B cell (primary cell): ENCODE results near the gene PGP. TPM values are rescaled to one million over a fixed set of nuclear protein-coding genes. Genes with fewer than 3 reads are reported as not detected.

Source experiments
- ATAC-seq: fragments of 200-7000 bp; cut with Tn5 transposase; one replicate; pipeline ENCODE4 v1.10.0; 2021; ENCODE audit warnings: low read depth, mild to moderate bottlenecking, moderate number of reproducible peaks, moderate library complexity
- CTCF ChIA-PET: fragments of 350-600 bp; sonication (Branson Sonifier 250); formaldehyde crosslinking; loops from one replicate; lab custom pipeline; 2021; ENCODE audit warnings: antibody characterized with exemption, inconsistent platforms; lab: Charles Lee
- POLR2A ChIA-PET: fragments of 350-600 bp; sonication (Branson Sonifier 250); formaldehyde crosslinking; loops from one replicate; lab custom pipeline; 2021; ENCODE audit warnings: antibody characterized with exemption; lab: Charles Lee
- DNase-seq: peaks from one replicate; pipeline ENCODE4 v3.0.0; 2013
- H2AFZ ChIP-seq: 2 replicates; pipeline ENCODE4 v1.6.1; 2012; ENCODE audit warnings: mild to moderate bottlenecking, low read depth, low read length; ENCODE audit not compliant: insufficient read depth, poor library complexity, severe bottlenecking
- H3K27ac ChIP-seq, 2 donors: 1 replicate in 1 of 2; 2 replicates in 1 of 2; pipeline ENCODE4 v1.5.1; 2012 to 2013; ENCODE audit warnings: low read length in 2 of 2, mild to moderate bottlenecking in 2 of 2, moderate library complexity in 1 of 2
- H3K27me3 ChIP-seq, 4 experiments: fragments of 200-600 bp in 1 of 4; sonication (generic) in 1 of 4; replicated peaks in 1 of 4; 1 replicate in 2 of 4; 2 replicates in 2 of 4; pipeline versions ENCODE4 v1.6.1 to v1.7.0; 2013 to 2016; ENCODE audit warnings: low read length in 3 of 4, mild to moderate bottlenecking in 2 of 4, mixed read lengths in 1 of 4, moderate library complexity in 1 of 4; ENCODE audit not compliant: insufficient read depth in 4 of 4, control insufficient read depth in 3 of 4; ENCODE audit errors: control extremely low read depth in 1 of 4
- H3K36me3 ChIP-seq, 2 experiments: replicated peaks in 1 of 2; 1 replicate in 1 of 2; 2 replicates in 1 of 2; pipeline versions ENCODE4 v1.6.1 to v1.7.1; 2013; ENCODE audit warnings: low read length in 1 of 2; ENCODE audit not compliant: insufficient read depth in 2 of 2, control insufficient read depth in 1 of 2; ENCODE audit errors: control extremely low read depth in 1 of 2, extremely low read depth in 1 of 2
- H3K4me1 ChIP-seq, 2 donors: fragments of 200-600 bp in 1 of 2; sonication (generic) in 1 of 2; 1 replicate in 1 of 2; 2 replicates in 1 of 2; pipeline versions ENCODE4 v1.5.1 to v1.6.1; 2013 to 2017; ENCODE audit warnings: low read length in 2 of 2; ENCODE audit not compliant: control insufficient read depth in 2 of 2, insufficient read depth in 2 of 2
- H3K4me2 ChIP-seq: replicated peaks from 2 replicates; pipeline ENCODE3; 2012; ENCODE audit warnings: mild to moderate bottlenecking, low read depth, low read length; ENCODE audit not compliant: poor library complexity, severe bottlenecking
- H3K4me3 ChIP-seq, 5 experiments: fragments of 200-600 bp in 1 of 5; sonication (generic) in 1 of 5; 1 replicate in 3 of 5; 2 replicates in 2 of 5; pipeline versions ENCODE4 v1.5.1 to v1.7.0; 2011 to 2016; ENCODE audit warnings: low read length in 4 of 5, mild to moderate bottlenecking in 4 of 5, low read depth in 2 of 5, control low read depth in 1 of 5, moderate library complexity in 1 of 5; ENCODE audit not compliant: insufficient read depth in 1 of 5; ENCODE audit errors: control extremely low read depth in 1 of 5, extremely low read depth in 1 of 5
- H3K79me2 ChIP-seq: fragments of 200-600 bp; sonication (generic); one replicate; pipeline ENCODE4 v1.6.0; 2016; ENCODE audit warnings: low read length; ENCODE audit not compliant: control insufficient read depth, insufficient read depth
- H3K9ac ChIP-seq: fragments of 200-600 bp; sonication (generic); 2 replicates; pipeline ENCODE4 v1.6.1; 2017; ENCODE audit warnings: mild to moderate bottlenecking, low read length, moderate library complexity
- H3K9me3 ChIP-seq, 3 donors: one replicate each; pipeline versions ENCODE4 v1.6.1 to v1.7.1; 2013; ENCODE audit warnings: low read length in 2 of 3; ENCODE audit not compliant: control insufficient read depth in 2 of 3, insufficient read depth in 1 of 3; ENCODE audit errors: control extremely low read depth in 1 of 3
- H4K20me1 ChIP-seq: 2 replicates; pipeline ENCODE4 v1.6.0; 2012; ENCODE audit warnings: mild to moderate bottlenecking, low read length; ENCODE audit not compliant: insufficient read depth, control insufficient read depth, poor library complexity, severe bottlenecking
- H3K27ac Mint-ChIP-seq: one replicate; pipeline ENCODE4 v1.8.0; 2021; ENCODE audit warnings: mixed read lengths
- H3K27me3 Mint-ChIP-seq: one replicate; pipeline ENCODE4 v1.8.0; 2021; ENCODE audit warnings: mixed read lengths
- H3K4me1 Mint-ChIP-seq: one replicate; pipeline ENCODE4 v1.8.0; 2021; ENCODE audit warnings: mixed read lengths
- H3K4me3 Mint-ChIP-seq: one replicate; pipeline ENCODE4 v1.8.0; 2021; ENCODE audit warnings: mixed read lengths
- H3K9me3 Mint-ChIP-seq: one replicate; pipeline ENCODE4 v1.8.0; 2022; ENCODE audit warnings: mixed read lengths; ENCODE audit not compliant: insufficient read depth
- EZH2 ChIP-seq: IDR thresholded peaks from 2 replicates; pipeline ENCODE4 v1.6.1; 2012; ENCODE audit warnings: borderline replicate concordance, low read depth, mild to moderate bottlenecking, moderate library complexity, low read length; ENCODE audit not compliant: insufficient read depth, poor library complexity, severe bottlenecking
- WGBS: methylation state at CpG from one replicate; pipeline ENCODE4 v1.1.5; 2013; ENCODE audit warnings: missing lambda C conversion rate; ENCODE audit not compliant: insufficient coverage; 5-methylcytosine and 5-hydroxymethylcytosine counted together
- intact Hi-C: fragments of 100-400 bp; cut with micrococcal nuclease; formaldehyde crosslinking; loops from one replicate; pipeline ENCODE4 v1.10.0; 2022
- polyA plus RNA-seq: library from polyadenylated mRNA; depleted of rRNA; stranded (reverse); fragments of >200 nt; gene quantifications from 2 replicates; pipeline ENCODE4 v1.2.3, GENCODE V29; 2012
- total RNA-seq, 2 donors: library from RNA; stranded (reverse); fragments of 120-200 nt in 1 of 2; gene quantifications; 1 replicate in 1 of 2; 2 replicates in 1 of 2; pipeline versions ENCODE4 v1.2.3 to v1.2.4, GENCODE V29; 2013 to 2022
- TF ChIP-seq, protein P1 (sequence below): fragments of 200-600 bp; IDR thresholded peaks from one replicate; pipeline ENCODE4 v1.8.0; 2022; ENCODE audit warnings: antibody characterized with exemption, mild to moderate bottlenecking

The PGP gene
- total and polyA plus RNA-seq, 2 donors (not counting 1 experiment from before 2014, with no cell fraction given): 15.4 to 16.5 TPM

DNA sequence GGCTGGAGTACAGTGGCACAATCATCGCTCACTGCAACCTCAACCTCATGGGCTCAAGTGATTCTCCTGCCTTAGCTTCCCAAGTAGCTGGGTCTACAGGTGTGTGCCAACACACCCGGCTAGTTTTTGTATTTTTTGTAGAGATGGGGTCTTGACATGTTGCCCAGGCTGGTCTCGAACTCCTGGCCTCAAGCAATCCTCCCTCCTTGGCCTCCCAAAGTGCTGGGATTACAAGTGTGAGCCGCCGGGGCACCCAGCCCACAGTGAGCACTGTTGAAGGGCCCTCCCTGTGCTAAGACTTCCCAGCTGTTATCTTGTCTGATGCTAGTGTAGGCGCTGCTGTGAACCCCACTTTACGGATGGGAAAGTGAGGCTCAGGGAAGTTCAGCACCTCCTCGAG lies 26.2 kb downstream of the PGP start:
- ATAC-seq: no peak
- Mint-ChIP-seq H3K4me1 (peaks cover 7% of the 10 kb centered on the region), H3K4me3 (no peak overlapping the region), H3K27me3 (peaks cover 6% of the 10 kb centered on the region), H3K27ac (no peak overlapping the region), H3K9me3 (no peaks in the 10 kb centered on the region)
- no peak for TF ChIP-seq EZH2
- TF ChIP-seq, protein P1, sequence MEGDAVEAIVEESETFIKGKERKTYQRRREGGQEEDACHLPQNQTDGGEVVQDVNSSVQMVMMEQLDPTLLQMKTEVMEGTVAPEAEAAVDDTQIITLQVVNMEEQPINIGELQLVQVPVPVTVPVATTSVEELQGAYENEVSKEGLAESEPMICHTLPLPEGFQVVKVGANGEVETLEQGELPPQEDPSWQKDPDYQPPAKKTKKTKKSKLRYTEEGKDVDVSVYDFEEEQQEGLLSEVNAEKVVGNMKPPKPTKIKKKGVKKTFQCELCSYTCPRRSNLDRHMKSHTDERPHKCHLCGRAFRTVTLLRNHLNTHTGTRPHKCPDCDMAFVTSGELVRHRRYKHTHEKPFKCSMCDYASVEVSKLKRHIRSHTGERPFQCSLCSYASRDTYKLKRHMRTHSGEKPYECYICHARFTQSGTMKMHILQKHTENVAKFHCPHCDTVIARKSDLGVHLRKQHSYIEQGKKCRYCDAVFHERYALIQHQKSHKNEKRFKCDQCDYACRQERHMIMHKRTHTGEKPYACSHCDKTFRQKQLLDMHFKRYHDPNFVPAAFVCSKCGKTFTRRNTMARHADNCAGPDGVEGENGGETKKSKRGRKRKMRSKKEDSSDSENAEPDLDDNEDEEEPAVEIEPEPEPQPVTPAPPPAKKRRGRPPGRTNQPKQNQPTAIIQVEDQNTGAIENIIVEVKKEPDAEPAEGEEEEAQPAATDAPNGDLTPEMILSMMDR: no peak
- Histone ChIP-seq H3K4me3 (no peak overlapping the region), H3K4me1 (no peaks in the 10 kb centered on the region), H3K79me2 (no peaks in the 10 kb centered on the region), H3K4me2 (no peak overlapping the region), H2AFZ (no peak overlapping the region), H4K20me1 (no peaks in the 10 kb centered on the region), H3K9ac (no peak overlapping the region), H3K27ac (no peak overlapping the region), H3K9me3 (no peaks in the 10 kb centered on the region), H3K36me3 (no peaks in the 10 kb centered on the region), H3K27me3 (peaks cover 0 to 2% (median 0%) of the 10 kb centered on the region in 4 experiments)
- ChIA-PET CTCF (no interaction called here), POLR2A (no interaction called here)
- 91% methylated on average over 7 of the region's 8 CpGs for WGBS
- no peak for DNase-seq
- intact Hi-C loops: no loop called here

DNA sequence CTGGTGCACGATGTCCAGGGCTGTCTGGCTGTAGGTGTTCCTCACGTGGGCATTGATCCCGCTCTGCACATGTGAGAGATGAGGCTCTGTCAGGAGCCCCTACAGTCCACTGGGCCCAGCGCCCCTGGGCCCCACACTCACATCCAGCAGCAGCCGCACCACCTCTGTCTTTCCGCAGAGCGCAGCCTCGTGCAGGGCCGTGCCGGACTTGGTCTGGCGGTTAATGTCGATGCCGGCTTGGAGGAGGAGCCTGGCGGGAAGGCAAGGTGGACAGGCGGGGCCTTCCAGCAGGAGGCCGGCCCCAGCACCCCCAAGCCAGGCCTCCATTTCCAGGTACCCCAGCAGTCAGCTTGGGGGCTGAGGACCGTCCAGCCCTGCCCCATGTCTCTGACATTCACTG lies 27.4 kb downstream of the PGP start:
- POLR2A ChIA-PET: no interaction called here
- no peaks in the 10 kb centered on the region for H4K20me1 ChIP-seq
- no peak for DNase-seq
- Mint-ChIP-seq H3K4me1 (peaks cover 7% of the 10 kb centered on the region), H3K27me3 (no peaks in the 10 kb centered on the region), H3K9me3 (no peaks in the 10 kb centered on the region), H3K4me3 (no peak overlapping the region), H3K27ac (no peak overlapping the region)
- H3K4me2 ChIP-seq: no peak overlapping the region
- no peak for TF ChIP-seq EZH2
- TF ChIP-seq, protein P1: no peak
- H3K9me3 ChIP-seq: no peaks in the 10 kb centered on the region
- intact Hi-C loops: no loop called here
- ATAC-seq: no peak
- H3K27ac ChIP-seq: no peak overlapping the region
- H3K79me2 ChIP-seq: no peaks in the 10 kb centered on the region
- no peaks in the 10 kb centered on the region for H3K27me3 ChIP-seq
- H3K36me3 ChIP-seq: no peaks in the 10 kb centered on the region
- CTCF ChIA-PET: no interaction called here
- H3K4me1 ChIP-seq: no peaks in the 10 kb centered on the region
- H3K4me3 ChIP-seq: no peak overlapping the region
- H3K9ac ChIP-seq: no peak overlapping the region
- H2AFZ ChIP-seq: no peak overlapping the region
- WGBS: 89% methylated on average over 17 of the region's 17 CpGs
